Measurements from ENCODE around the gene LGR5. TPM values are rescaled to one million over a fixed set of nuclear protein-coding genes. Genes with fewer than 3 reads are reported as not detected.
"Not testable (repeated sequence)": the region's sequence is repeated elsewhere in the genome, so short reads cannot be mapped to it uniquely, and the experiment has no call there.

LGR5 gene
- total RNA-seq, 1 donor from 2014 or later = not detected

DNA sequence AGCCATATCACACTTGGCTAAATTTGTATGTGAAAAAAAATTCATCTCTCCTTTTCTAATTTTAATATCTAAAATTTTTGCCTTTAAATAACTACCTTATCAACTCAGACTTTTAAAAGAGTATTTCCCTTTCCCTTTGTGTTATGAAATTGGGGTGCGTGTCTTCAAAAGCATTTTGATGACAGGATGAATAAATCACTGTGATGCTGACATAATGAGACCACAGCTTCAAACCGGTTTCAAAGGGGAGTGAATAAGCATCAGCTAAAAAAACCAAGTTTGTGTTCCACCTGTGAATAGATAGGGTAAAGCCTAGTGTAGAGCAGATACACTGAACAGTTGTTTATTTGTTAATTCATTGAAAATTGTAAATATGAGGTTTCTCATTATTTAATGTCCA is 85.0 kb downstream of the LGR5 start:
- DNase-seq (ENCODE audit: missing footprints) = no peak
- ATAC-seq = no peak
- intact Hi-C loops (cut with DNase I) = no loop called here

DNA sequence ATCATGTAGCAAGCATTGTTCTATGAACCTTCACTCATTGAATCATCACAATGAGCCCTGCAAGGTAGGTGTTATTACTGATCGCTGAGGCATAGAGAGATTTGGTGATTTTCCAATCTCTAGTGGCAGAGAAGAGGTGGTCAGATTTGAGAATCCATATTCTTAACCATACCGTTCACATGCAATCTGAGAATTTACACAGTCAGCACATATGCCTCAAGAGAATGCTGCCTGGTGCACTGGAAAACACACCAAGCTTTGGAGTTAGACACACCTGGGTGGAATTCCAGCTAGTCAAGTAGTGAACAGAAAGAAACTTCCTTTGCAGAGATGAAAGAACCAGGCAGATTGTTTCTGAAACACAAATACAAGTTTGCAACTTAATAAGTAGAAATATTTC is 94.1 kb downstream of the LGR5 start:
- ATAC-seq = no peak
- no peak for DNase-seq (ENCODE audit: missing footprints)
- intact Hi-C loops (cut with DNase I) = no loop called here

DNA sequence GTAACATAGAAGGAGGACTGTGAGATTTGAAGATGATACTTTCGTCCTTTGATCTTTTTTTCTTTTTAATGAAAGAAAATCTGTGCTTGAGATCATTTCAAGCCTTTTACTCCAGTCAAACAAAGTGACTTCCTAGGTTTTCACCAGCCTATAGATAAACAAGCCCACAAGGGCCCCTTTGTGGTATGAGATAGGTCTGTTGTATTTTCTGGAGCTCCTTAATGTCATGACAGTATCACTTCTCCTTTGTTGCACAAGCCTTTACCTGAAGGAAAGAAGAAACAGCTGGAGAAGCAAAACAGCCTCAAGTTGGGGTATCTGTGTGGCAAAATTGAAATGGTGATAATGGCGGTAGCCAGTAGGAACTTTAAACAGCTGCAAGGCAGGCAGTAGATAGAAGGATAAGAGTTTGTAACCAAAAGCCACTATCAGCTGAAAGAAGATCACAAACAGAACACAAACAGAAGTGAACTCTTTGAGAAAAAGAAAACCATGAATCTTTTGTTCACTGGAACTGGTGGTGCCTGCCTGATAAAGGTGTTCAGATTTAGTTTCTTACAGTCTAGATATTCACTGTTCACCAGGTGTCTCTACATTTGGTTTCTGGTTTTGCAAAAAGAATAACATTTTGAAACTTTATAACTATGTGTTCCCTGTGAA is 96.8 kb downstream of the LGR5 start:
- intact Hi-C loops (cut with DNase I) = no loop called here
- no peak for ATAC-seq
- no peak for DNase-seq (ENCODE audit: missing footprints)

DNA sequence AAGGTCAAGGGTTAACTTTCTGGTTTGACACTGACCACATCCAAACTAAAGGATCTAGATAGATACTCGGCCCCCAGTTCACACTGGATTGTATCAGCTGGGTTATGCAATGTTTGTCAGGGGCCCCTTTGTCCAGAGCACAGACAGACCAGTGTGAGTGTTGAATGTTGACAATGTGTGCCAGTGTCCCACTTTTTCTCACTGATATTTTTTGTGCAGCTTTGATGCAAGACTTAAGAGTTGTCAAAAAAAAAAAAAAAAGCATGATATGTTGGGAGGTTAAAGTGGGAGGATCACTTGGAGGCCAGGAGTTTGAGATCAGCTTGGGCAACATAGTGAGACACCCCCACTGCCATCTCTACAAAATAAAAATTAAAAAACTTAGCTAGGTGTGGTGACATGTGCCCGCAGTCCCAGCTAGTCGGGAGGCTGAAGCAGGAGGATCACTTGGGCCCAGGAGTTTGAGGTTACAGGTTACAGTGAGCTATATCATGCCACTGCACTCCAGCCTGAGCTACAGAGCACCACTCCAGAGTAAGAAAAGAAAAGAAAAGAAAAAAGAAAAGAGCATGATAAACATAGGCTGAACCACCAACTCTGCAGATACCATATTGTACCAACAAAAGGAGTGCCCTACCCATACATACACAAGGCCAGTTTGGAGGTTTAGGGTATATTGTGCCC is 97.5 kb downstream of the LGR5 start:
- ATAC-seq (no peak), DNase-seq (ENCODE audit: missing footprints) (no peak)
- intact Hi-C loops (cut with DNase I) = no loop called here

DNA sequence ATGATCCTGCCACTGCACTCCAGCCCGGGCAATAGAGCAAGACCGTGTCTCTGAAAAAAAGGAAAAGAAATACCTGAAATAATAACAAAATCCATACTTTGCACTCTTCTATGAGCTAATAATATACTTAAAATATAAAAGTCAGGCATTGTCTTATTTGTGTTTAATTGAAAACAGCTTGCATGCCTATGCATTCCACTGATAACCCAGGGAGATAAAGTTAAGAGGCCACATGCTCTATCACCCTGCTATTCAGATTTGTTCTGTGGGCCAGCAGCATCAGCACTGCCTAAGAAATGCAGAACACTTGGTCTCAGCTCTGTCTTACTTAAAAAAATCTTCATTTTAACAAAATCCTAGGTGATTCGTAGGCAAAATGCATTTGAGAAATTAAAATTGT is 99.2 kb downstream of the LGR5 start:
- ATAC-seq (no peak), DNase-seq (ENCODE audit: missing footprints) (no peak)
- intact Hi-C loops (cut with DNase I) = no loop called here

DNA sequence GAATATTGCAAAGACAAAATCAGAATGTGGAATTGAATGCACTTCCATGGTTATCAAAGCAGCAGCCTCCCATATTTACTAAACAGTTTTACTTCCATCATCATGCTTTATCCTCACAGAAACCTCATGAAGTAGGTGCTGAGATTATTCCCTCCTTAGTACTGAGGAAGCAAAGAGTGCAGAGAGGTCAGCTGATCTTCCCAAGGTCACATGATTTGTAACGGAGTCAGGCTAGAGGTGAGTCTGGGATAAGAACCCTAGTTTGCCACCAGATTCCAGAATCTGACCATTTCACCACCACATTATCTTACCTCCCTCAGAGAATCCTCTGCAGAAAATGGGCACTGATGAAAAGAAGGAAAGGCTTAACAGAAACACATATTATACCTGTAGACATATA is 102.0 kb downstream of the LGR5 start:
- intact Hi-C loops (cut with DNase I) = no loop called here
- ATAC-seq (no peak), DNase-seq (ENCODE audit: missing footprints) (no peak)

DNA sequence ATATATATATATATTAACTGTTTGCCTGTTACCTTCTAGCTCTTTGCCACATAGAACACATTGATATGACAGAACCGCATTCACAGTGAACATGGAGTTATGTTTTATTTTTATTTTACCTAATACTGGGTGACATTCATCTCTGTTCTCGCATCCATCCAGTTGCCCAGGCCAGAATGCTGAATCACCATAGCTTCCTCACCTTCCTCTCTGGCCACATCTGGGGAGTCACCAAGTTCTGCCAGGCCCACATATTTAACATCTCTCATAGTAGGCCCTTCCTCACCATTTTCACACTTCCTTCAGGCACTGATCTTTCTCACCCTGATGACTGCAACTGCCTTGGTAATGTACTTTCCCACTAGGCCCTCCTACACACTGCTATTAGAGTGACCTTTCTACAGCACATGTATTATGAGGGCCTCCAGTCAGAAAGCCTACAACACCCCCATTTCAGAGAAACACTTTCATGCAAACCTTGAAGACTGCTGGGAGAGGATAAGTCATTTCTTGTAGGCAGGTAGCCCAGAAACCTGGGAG is 106.8 kb downstream of the LGR5 start:
- intact Hi-C loops (cut with DNase I) = no loop called here
- no peak for ATAC-seq
- DNase-seq (ENCODE audit: missing footprints) = no peak

DNA sequence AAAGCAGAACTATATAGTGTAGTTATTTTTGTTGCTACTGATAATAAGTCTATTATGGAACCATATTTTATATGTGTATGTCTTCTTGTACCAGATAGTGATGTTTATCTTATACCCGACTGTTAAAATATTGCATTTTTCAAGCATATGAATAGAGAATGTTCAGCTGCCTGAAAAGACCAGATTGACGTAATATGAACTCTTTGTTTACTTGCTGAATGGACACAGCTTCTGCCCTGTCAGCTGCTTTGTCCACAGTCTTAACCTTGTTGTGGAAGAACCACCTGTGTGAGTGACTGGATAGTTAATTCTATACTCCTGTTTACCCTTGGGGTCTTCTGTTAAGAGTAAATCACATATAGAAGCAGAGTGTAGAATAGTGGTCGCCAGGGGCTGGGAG is 109.3 kb downstream of the LGR5 start:
- DNase-seq (ENCODE audit: missing footprints) = no peak
- no peak for ATAC-seq

DNA sequence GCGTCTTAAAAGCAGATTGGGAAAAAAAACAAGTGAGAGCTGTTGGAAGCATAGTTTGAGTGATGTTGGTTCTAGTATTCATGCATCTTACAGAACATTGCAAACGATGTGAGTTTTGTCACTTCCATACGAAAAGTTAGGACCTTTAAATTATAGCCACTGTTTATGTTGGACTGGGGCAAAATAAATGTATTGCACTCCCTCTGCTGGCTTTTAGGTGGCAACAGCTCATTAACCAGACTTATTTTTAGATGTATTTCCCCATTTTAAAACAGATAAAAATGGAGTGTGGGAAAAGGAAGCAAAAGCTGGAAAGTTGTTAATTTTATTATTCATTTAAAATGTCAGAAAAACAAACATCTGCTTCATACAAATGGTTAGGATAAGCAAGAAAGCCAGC is 111.9 kb downstream of the LGR5 start:
- DNase-seq (ENCODE audit: missing footprints) = no peak
- ATAC-seq = no peak
- intact Hi-C loops (cut with DNase I) = no loop called here

More for the DNA sequence above, 109.3 kb downstream of the LGR5 start:
- intact Hi-C loops (cut with DNase I) = no loop called here

DNA sequence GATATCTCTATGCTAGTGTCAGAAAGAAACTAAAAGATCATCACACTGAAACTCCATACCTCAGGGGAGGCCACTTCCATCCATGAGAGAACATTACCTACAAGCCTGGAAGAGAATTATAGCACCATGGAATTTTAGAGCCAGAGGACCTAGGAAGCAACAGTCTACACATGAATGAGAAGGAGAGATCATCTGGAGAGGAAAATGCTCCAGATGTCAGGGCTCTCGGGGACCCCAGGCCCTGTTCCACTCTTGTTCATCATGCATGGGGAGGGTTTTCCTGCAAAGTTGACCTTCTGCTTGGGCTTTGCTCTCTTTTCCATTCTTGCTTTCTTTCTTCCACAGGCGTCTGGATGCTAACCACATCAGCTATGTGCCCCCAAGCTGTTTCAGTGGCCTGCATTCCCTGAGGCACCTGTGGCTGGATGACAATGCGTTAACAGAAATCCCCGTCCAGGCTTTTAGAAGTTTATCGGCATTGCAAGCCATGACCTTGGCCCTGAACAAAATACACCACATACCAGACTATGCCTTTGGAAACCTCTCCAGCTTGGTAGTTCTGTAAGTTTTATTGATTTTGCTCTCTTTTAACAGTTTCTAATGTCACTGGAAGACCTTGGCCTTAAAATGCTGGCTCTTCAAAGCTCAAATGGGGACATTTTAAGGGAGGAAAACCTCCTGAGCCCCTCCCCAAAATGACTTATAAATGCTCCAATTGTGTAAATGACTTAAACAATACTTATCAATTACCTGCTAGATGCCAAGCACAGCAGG is 113.3 kb downstream of the LGR5 start:
- DNase-seq (ENCODE audit: missing footprints) = no peak
- ATAC-seq = no peak
- intact Hi-C loops (cut with DNase I) = no loop called here

DNA sequence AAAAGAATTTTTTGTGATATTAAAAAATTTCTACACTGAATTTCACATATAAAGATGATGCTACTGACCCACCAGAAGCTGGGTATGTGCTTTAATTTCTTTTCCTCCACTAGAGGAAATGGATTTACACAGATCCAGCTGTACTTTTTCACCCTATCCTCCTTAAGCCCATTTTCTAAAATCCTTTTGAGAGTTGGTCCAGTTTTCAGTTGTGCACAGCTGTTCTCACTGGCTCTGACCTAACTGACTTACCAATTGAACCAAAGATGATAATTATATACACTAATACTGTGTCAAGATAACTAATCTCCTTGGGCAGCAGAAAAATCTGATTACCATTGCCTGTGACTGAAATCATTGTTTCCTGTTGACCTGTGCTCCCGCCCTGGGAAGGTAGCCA is 115.6 kb downstream of the LGR5 start:
- intact Hi-C loops (cut with DNase I) = no loop called here
- no peak for ATAC-seq
- DNase-seq (ENCODE audit: missing footprints) = no peak

DNA sequence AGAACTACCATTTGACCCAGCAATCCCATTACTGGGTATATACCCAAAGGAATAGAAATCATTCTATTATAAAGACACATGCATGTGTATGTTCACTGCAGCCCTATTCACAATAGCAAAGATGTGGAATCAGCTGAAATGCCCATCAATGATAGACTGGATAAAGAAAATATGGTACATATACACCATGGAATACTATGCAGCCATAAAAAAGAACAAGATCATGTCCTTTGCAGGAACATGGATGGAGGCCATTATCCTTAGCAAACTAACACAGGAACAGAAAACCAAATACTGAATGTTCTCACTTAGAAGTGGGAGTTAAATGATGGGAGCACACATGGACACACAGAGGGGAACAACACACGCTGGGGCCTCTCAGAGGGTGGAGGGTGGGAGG is 116.2 kb downstream of the LGR5 start:
- ATAC-seq; intact Hi-C loops (cut with DNase I); DNase-seq (ENCODE audit: missing footprints): not testable (repeated sequence)

DNA sequence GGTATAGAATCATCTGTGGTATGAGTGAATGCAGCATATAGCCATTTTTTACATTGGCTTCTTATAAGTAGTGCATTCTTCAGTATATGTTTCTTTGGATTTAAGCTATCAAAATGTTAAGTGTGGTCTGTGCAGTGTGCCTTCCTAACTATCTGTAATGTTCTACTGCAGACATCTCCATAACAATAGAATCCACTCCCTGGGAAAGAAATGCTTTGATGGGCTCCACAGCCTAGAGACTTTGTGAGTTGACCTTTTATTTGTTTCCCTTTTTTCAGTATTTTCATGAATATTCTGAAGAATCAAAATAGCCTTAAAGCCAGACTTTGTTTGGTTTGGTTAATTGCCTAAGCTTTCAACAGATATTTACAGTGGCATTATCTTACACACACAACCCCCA is 116.8 kb downstream of the LGR5 start:
- intact Hi-C loops (cut with DNase I) = no loop called here
- ATAC-seq (no peak), DNase-seq (ENCODE audit: missing footprints) (no peak)

DNA sequence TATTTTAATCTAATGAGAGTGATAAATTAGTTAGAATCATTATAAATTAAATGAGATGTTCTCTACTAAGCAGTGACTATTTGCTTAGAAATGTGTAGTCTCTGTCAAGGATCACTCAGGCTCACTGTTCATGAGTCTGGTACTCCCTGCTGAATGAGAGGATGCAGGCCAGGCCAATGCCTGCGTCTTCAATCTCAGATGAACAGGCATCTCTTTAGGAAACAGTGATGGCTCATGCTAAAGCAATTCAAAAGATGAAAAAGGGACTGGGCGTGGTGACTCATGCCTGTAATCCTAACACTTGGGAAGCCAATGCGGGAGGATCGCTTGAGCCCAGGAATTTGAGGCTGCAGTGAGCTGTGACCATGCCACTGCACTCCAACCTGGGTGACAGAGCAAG is 117.3 kb downstream of the LGR5 start:
- intact Hi-C loops (cut with DNase I) = no loop called here
- ATAC-seq = no peak
- no peak for DNase-seq (ENCODE audit: missing footprints)

DNA sequence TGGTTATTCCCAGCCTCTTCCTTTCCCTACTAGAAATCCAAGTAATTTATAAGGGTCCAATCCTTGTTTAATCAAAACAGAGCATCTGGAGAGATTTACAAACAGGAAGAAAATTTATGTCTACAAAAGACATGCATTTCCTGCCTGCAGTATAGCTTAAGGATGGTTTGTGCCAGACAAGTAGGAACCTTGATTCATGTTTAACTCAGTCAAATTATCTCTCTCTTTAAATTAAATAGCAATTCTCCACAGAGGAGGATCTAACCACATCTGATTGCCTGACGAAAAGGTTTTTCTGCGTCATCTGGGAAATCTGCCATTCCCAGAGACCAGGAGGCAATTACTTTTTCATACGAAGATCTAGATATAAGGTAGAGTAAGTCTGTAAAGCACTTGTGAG is 118.8 kb downstream of the LGR5 start:
- ATAC-seq (no peak), DNase-seq (ENCODE audit: missing footprints) (no peak)
- intact Hi-C loops (cut with DNase I) = no loop called here

DNA sequence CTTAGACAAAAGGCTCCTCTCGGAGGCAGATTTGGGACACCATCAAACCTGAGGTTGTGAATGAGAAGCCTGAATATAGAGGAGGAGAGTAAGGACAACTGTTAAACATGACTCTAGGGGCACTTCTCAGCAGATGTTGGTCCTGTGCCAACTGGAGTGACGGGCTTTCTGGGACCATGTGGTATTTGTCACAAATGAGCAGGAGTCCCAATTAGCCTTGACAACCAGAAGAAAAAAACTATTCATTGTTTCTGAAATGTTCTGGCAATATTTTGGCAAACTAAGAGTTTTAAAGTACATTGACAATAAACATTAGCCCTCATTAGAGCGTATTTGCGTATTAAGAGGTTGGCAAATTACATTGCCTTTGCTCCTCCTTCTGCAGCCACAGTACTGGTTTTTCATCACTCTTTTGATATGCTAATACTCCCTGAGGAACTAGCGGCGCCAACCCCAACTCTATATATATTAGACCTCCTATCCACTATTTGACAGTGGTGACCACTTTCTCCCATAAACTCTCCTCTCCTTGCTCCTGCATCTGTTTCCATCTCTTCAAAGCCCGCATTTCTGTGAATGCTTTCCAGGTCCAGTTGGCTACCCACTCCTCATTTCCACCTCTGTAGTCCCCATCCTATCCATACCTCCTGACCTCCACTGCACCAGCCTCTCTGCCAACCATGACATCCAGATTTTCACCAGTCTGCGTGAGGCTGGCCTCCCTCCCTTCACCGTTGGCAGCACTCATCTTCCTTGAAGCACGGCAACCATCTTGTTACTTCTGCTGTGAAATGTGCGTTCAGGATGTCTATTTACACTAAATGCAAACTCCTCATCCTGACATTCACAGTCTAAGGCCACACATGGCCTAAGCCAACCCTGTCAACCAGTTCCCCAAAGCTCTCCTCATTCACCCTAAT is 123.3 kb downstream of the LGR5 start:
- no peak for DNase-seq (ENCODE audit: missing footprints)
- ATAC-seq = no peak
- intact Hi-C loops (cut with DNase I) = no loop called here

DNA sequence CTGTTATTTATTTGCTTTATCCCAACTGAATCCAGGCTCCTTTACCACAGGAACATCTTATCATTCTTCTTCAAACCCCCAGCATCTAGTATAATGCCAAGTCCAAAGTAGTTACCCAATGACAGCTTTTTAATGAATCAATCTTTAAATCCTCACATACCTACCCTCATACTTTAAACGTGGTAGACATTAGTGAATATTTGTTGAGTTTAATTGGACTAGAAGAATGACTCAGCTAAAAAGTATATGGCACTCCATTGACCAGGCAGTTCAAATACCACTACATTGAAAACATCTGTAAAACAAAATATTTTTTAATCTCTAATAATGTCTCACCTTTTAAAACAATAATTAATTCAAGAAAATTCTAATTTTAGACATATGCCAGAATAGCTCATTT is 125.9 kb downstream of the LGR5 start:
- DNase-seq (ENCODE audit: missing footprints) (no peak), ATAC-seq (no peak)
- intact Hi-C loops (cut with DNase I) = no loop called here

DNA sequence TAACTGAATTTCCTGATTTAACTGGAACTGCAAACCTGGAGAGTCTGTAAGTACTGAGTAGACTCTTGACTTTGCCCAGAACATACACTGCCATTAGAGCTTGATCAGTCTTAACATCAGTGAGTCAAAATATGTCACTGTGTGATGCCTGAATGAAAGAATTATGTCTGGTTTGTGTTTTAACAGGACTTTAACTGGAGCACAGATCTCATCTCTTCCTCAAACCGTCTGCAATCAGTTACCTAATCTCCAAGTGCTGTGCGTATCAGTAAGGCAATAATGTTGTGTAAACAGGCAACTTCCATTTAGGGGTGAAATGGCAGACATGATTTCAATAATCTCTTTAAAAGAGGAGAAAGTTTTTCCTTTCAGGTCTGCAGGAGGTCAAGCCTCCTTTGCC is 127.1 kb downstream of the LGR5 start:
- DNase-seq (ENCODE audit: missing footprints) = no peak
- no peak for ATAC-seq
- intact Hi-C loops (cut with DNase I) = no loop called here

DNA sequence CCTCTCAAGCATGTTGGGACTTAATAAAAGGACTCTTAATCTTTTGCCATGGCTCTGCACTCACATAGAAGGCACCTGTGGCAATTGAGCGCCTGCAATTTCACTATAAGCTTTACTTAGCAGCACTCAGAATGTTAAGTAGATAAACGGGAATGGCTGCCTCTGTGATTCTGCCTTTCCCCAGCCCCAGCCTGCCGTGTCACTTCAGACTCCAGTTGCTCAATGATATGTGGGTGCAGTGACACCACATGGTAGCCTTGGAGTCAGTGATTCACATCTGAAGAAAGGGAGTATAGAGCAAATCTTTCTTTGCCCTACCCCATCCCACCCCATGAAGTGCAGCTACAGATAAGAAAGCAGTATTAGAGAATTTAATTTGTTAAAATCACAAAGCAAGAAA is 127.9 kb downstream of the LGR5 start:
- DNase-seq (ENCODE audit: missing footprints) = no peak
- no peak for ATAC-seq
- intact Hi-C loops (cut with DNase I) = no loop called here
